GM23248 (cell line): ENCODE data around the gene MED12L. TPM values are rescaled to one million over a fixed set of nuclear protein-coding genes. Genes with fewer than 3 reads are reported as not detected.

Source experiments
- DNase-seq: peaks from one replicate; pipeline ENCODE4 v3.0.0-alpha.2; 2015
- H2AFZ ChIP-seq: fragments of 200-600 bp; sonication (generic); 2 replicates; pipeline ENCODE4 v1.6.1; 2016; ENCODE audit warnings: antibody characterized with exemption
- H3F3A ChIP-seq: fragments of 200-600 bp; sonication (generic); 2 replicates; pipeline ENCODE4 v1.6.1; 2016; ENCODE audit warnings: mild to moderate bottlenecking, antibody characterized with exemption, mixed run types; ENCODE audit not compliant: insufficient read depth
- H3K27ac ChIP-seq: fragments of 200-600 bp; sonication (generic); 2 replicates; pipeline ENCODE4 v1.5.1; 2016; ENCODE audit warnings: mild to moderate bottlenecking
- H3K27me3 ChIP-seq: fragments of 200-600 bp; sonication (generic); replicated peaks from 2 replicates; pipeline ENCODE4 v1.6.1; 2016; ENCODE audit warnings: mild to moderate bottlenecking; ENCODE audit not compliant: insufficient read depth
- H3K36me3 ChIP-seq: fragments of 200-600 bp; sonication (generic); 2 replicates; pipeline ENCODE4 v1.6.1; 2016; ENCODE audit warnings: low read depth, mild to moderate bottlenecking
- H3K4me1 ChIP-seq: fragments of 200-600 bp; sonication (generic); 2 replicates; pipeline ENCODE4 v1.6.1; 2016; ENCODE audit warnings: mild to moderate bottlenecking; ENCODE audit not compliant: insufficient read depth
- H3K4me2 ChIP-seq: fragments of 200-600 bp; sonication (generic); one replicate; pipeline ENCODE4 v1.6.1; 2016; ENCODE audit warnings: mild to moderate bottlenecking; ENCODE audit not compliant: unreplicated experiment
- H3K4me3 ChIP-seq: fragments of 200-600 bp; sonication (generic); 2 replicates; pipeline ENCODE4 v1.5.1; 2016; ENCODE audit warnings: mild to moderate bottlenecking
- H3K79me2 ChIP-seq: fragments of 200-600 bp; sonication (generic); 2 replicates; pipeline ENCODE4 v1.6.1; 2016; ENCODE audit warnings: mild to moderate bottlenecking; ENCODE audit not compliant: insufficient read depth
- H3K9ac ChIP-seq: fragments of 200-600 bp; sonication (generic); 2 replicates; pipeline ENCODE4 v1.6.1; 2016; ENCODE audit warnings: mild to moderate bottlenecking
- H3K9me2 ChIP-seq: fragments of 200-600 bp; sonication (generic); 2 replicates; pipeline ENCODE4 v1.6.1; 2016; ENCODE audit warnings: mixed run types, mild to moderate bottlenecking, moderate library complexity; ENCODE audit not compliant: insufficient read depth
- H3K9me3 ChIP-seq: fragments of 200-600 bp; sonication (generic); one replicate; pipeline ENCODE4 v1.6.1; 2017; ENCODE audit warnings: low read depth
- H4K20me1 ChIP-seq: fragments of 200-600 bp; sonication (generic); 2 replicates; pipeline ENCODE4 v1.6.0; 2016; ENCODE audit not compliant: insufficient read depth
- EZH2 ChIP-seq: fragments of 200-600 bp; sonication (generic); IDR thresholded peaks from 2 replicates; pipeline ENCODE4 v1.6.1; 2018; ENCODE audit warnings: antibody characterized with exemption, mild to moderate bottlenecking; ENCODE audit not compliant: insufficient read depth, poor library complexity, severe bottlenecking
- EZH2phosphoT487 ChIP-seq: fragments of 200-600 bp; sonication (generic); IDR thresholded peaks from 2 replicates; pipeline ENCODE4 v1.6.1; 2018; ENCODE audit warnings: antibody characterized with exemption, moderate library complexity, mild to moderate bottlenecking, low read depth; ENCODE audit not compliant: insufficient read depth
- WGBS, 2 experiments: methylation state at CpG; one replicate each; pipeline ENCODE4 v1.1.6; 2015 to 2017; ENCODE audit warnings: low lambda C conversion rate in 2 of 2, low coverage in 1 of 2; ENCODE audit errors: missing lambda C conversion rate in 2 of 2; 5-methylcytosine and 5-hydroxymethylcytosine counted together
- in situ Hi-C: fragments of 300-500 bp; cut with MboI; formaldehyde crosslinking; loops from 2 replicates; pipeline ENCODE4 v1.15.0; 2020
- polyA plus RNA-seq: library from polyadenylated mRNA; unstranded; fragments of >200 nt; fragmentation: Nextera tagmentation; extraction: Ambion mirVana; gene quantifications from 2 replicates; pipeline ENCODE4 v1.2.1, GENCODE V29; 2016
- total RNA-seq: library from RNA; depleted of rRNA; stranded (reverse); fragments of >200 nt; shearing (Covaris generic); gene quantifications from 2 replicates; pipeline ENCODE4 v1.2.3, GENCODE V29; 2014

Gene MED12L
- total and polyA plus RNA-seq, 2 experiments from 2014 or later = 0.13 to 0.32 TPM

DNA sequence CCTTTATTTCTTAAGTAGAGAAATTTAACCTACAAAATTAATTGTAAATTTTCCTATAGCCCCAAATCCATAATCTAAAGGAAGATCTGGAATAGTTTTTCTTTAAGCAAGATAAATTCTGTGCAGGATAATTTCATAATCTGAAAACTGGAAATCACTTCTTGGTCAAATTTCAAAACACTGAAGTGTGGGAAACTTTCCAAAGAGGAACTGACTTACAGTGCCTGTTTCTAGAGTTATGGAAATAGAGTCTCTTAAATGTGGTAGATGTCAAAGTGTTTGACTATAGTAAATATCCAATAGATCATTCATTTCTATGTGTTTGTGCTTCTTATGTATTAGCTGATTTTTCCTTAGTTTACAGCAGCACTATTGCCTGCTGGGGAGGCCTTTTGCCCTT, 245.4 kb downstream of the MED12L start:
- Histone ChIP-seq H3K9me3 (no peaks in the 10 kb centered on the region), H3K36me3 (no peaks in the 10 kb centered on the region), H3K4me2 (no peak overlapping the region), H3K9me2 (no peaks in the 10 kb centered on the region), H2AFZ (no peak overlapping the region), H3K79me2 (no peaks in the 10 kb centered on the region), H3K27me3 (no peaks in the 10 kb centered on the region), H3K4me1 (peaks cover 16% of the 10 kb centered on the region), H3F3A (peaks cover 19% of the 10 kb centered on the region), H3K4me3 (no peak overlapping the region), H3K27ac (no peak overlapping the region), H4K20me1 (no peaks in the 10 kb centered on the region), H3K9ac (no peak overlapping the region)
- peak; percentile 15 for DNase-seq
- in situ Hi-C loops = no loop called here
- TF ChIP-seq EZH2 (no peak), EZH2phosphoT487 (no peak)

DNA sequence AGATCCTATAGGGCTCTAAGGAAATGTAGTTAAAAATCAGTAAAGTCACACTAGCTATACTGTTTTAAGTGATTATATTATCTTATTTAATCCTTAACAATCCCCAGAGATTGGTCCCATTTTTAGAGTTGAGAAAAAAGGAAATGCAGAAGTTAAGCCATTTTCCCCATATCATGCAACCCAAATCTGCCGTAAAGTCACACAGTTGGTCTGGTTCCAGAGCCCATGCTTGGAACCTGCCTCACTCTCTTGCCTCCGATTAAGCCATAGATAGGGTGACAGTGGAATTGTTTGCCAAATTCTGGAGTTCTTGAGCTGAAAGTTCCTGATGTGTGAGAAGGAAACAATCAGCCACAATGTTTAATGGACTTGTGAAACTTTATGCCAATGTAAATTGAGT, 246.2 kb downstream of the MED12L start:
- Histone ChIP-seq H3K36me3 (no peaks in the 10 kb centered on the region), H3K79me2 (no peaks in the 10 kb centered on the region), H4K20me1 (no peaks in the 10 kb centered on the region), H3K27ac (no peak overlapping the region), H3K9me3 (no peaks in the 10 kb centered on the region), H2AFZ (no peak overlapping the region), H3K9me2 (no peaks in the 10 kb centered on the region), H3K4me1 (peaks cover 16% of the 10 kb centered on the region), H3K4me2 (no peak overlapping the region), H3F3A (peaks cover 19% of the 10 kb centered on the region), H3K27me3 (no peaks in the 10 kb centered on the region), H3K9ac (no peak overlapping the region), H3K4me3 (no peak overlapping the region)
- TF ChIP-seq EZH2phosphoT487 = no peak
- TF ChIP-seq EZH2 = no peak
- WGBS, 2 experiments = 95 to 100% methylated on average over 2 of the region's 2 CpGs
- no peak for DNase-seq
- in situ Hi-C loops = no loop called here

DNA sequence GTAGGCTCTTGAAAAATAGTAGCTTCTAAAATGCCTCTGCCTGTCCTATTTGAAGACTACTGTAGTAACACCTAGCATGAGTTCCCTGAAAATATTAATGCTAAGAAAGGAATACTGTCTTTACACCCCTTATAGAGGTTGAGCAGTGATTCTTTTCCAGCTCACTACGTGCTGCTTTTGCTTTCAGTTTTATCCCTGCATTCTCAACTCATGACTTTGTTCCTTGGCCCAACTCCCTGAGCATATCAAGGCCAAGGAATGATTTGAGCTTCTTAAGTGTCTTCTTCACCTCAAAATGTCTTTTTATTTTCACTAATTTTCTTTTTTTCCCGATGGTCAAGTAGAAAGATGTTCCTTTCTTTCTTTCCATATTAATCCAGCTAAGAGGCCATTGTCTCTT, 260.4 kb downstream of the MED12L start:
- in situ Hi-C loops = no loop called here
- Histone ChIP-seq H3K9me2 (no peaks in the 10 kb centered on the region), H3K27ac (peak overlapping the region; percentile 42), H3K9ac (peak overlapping the region; percentile 37), H3K4me1 (peaks cover 9% of the 10 kb centered on the region), H3K9me3 (no peaks in the 10 kb centered on the region), H3K27me3 (no peaks in the 10 kb centered on the region), H3K36me3 (no peaks in the 10 kb centered on the region), H4K20me1 (no peaks in the 10 kb centered on the region), H2AFZ (peak overlapping the region; percentile 80), H3F3A (peaks cover 6% of the 10 kb centered on the region), H3K4me2 (peak overlapping the region; percentile 73), H3K79me2 (no peaks in the 10 kb centered on the region), H3K4me3 (peak overlapping the region; percentile 65)
- 0 to 5% methylated on average over 2 of the region's 2 CpGs for WGBS, 2 experiments
- peak; percentile 83 for DNase-seq
- no peak for TF ChIP-seq EZH2
- no peak for TF ChIP-seq EZH2phosphoT487

DNA sequence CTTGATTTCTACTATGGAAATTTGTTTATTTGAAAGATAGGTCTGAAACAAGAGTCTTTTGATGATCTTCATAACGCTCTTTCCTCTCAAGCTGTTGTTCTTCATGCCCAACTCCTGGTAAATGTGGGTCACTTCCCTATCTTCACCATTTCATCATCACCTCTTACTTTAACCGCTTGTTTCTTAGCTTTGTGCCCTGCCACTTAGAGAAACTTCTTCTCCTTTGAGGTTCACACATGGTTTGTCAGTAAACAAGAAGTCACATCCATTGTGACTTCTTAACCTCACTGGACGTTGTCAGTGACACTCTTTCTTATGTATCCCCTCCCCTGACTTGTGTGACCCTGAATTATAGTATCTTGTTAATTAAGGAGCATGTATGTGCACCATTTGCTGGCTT, 260.8 kb downstream of the MED12L start:
- Histone ChIP-seq H3K9me2 (no peaks in the 10 kb centered on the region), H4K20me1 (no peaks in the 10 kb centered on the region), H3K4me3 (peak overlapping the region; percentile 65), H3F3A (peaks cover 6% of the 10 kb centered on the region), H3K79me2 (no peaks in the 10 kb centered on the region), H3K9me3 (no peaks in the 10 kb centered on the region), H3K27ac (peak overlapping the region; percentile 42), H3K27me3 (no peaks in the 10 kb centered on the region), H2AFZ (peak overlapping the region; percentile 80), H3K36me3 (no peaks in the 10 kb centered on the region), H3K4me1 (peaks cover 9% of the 10 kb centered on the region), H3K9ac (peak overlapping the region; percentile 37; the same call in 1 of the 2 replicates), H3K4me2 (peak overlapping the region; percentile 73)
- no peak for DNase-seq
- in situ Hi-C loops = no loop called here
- no peak for TF ChIP-seq EZH2phosphoT487
- whole genome bisulfite sequencing, 2 experiments = 60 to 62% methylated on average over 3 of the region's 3 CpGs

DNA sequence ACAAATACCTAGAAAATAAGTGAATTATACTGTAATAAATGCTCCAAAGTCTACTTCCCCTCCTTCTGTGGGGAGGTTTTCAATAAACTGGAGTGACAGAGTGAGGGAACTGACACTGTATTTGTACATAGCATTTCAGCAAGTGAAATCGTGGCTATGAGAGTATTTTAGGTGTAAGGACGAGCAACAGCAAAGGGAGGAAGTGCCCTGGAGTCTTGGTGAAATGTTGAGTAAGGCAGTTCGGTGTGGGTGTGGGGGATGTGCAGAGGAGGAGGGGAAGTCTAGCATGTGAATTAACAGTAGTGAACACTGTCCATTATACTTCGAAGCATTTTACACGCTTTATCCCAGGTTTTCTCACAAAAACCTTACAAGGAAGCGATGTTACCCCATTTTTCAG, 262.0 kb downstream of the MED12L start:
- TF ChIP-seq EZH2phosphoT487 = no peak
- Histone ChIP-seq H3K9me3 (no peaks in the 10 kb centered on the region), H3K36me3 (no peaks in the 10 kb centered on the region), H2AFZ (peak overlapping the region; percentile 31; the same call in 1 of the 2 replicates), H3K4me2 (no peak overlapping the region), H3K79me2 (no peaks in the 10 kb centered on the region), H3F3A (peaks cover 6% of the 10 kb centered on the region), H3K9me2 (no peaks in the 10 kb centered on the region), H3K27ac (no peak overlapping the region), H3K4me3 (no peak overlapping the region), H3K27me3 (no peaks in the 10 kb centered on the region), H4K20me1 (no peaks in the 10 kb centered on the region), H3K9ac (no peak overlapping the region), H3K4me1 (peaks cover 9% of the 10 kb centered on the region)
- in situ Hi-C loops = no loop called here
- DNase-seq = no peak
- 92 to 96% methylated on average over 6 of the region's 6 CpGs for WGBS, 2 experiments
